ENCODE data around the gene TRPM8.

Gene TRPM8

GRCh38 chr2:234051374-234052070 lies 134.3 kb downstream of the TRPM8 start:
- no peak for FAIRE-seq
- no peak for DNase-seq (ENCODE audit: insufficient read length, low spot score)
- TF ChIP-seq CTCF (IDR thresholded peaks at IDR 0.05; ENCODE audit: insufficient read depth, missing control alignments), result no peak

GRCh38 chr2:234058881-234059280 lies 141.7 kb downstream of the TRPM8 start:
- DNase-seq (ENCODE audit: insufficient read length, low spot score) (no peak), FAIRE-seq (no peak)
- TF ChIP-seq CTCF (IDR thresholded peaks at IDR 0.05; ENCODE audit: insufficient read depth, missing control alignments), result no peak

GRCh38 chr2:234060236-234060635 lies 143.1 kb downstream of the TRPM8 start:
- no peak for FAIRE-seq
- no peak for DNase-seq (ENCODE audit: insufficient read length, low spot score)
- TF ChIP-seq CTCF (IDR thresholded peaks at IDR 0.05; ENCODE audit: insufficient read depth, missing control alignments), result no peak

- no peak for FAIRE-seq
- no peak for TF ChIP-seq CTCF (IDR thresholded peaks at IDR 0.05; ENCODE audit: insufficient read depth, missing control alignments)
- DNase-seq (ENCODE audit: insufficient read length, low spot score), result no peak
Observed at GRCh38 chr2:234061624-234062257, 144.6 kb downstream of the TRPM8 start.

GRCh38 chr2:234066587-234066986 lies 149.4 kb downstream of the TRPM8 start:
- TF ChIP-seq CTCF (IDR thresholded peaks at IDR 0.05; ENCODE audit: insufficient read depth, missing control alignments), result no peak
- DNase-seq (ENCODE audit: insufficient read length, low spot score) (no peak), FAIRE-seq (no peak)
